Left colon (tissue), 2 donors: ENCODE data around the gene SMAP2. TPM values are rescaled to one million over a fixed set of nuclear protein-coding genes. Genes with fewer than 3 reads are reported as not detected.

Experiments
- ATAC-seq: fragments of 200-7000 bp; cut with Tn5 transposase; one replicate; pipeline ENCODE4 v1.9.1; 2020; ENCODE audit warnings: mild to moderate bottlenecking, moderate library complexity
- DNase-seq, 2 donors: peaks; one replicate each; pipeline ENCODE4 v3.0.0-alpha.2; 2020
- intact Hi-C, 2 donors: fragments of 100-400 bp; cut with DNase I in 1 of 2; cut with micrococcal nuclease in 1 of 2; formaldehyde crosslinking; loops; one replicate each; pipeline versions ENCODE4 v1.11.2 to v1.14.0; 2022; cut with DNase I, micrococcal nuclease
- total RNA-seq, 2 donors: library from RNA; stranded (reverse); fragmentation: NEBNext Ultra II Directional; extraction: Animal tissue kit (Norgen Biotek cat#: 25700); gene quantifications; one replicate each; pipeline ENCODE4 v1.2.1, GENCODE V29; 2021
- donor health status: DM: no; HTN: no; CAD: no.
- donor health status: DM: yes; HTN: yes; CAD: no.

The SMAP2 gene
- total RNA-seq, 2 donors from 2014 or later = 23.9 to 27.2 TPM

DNA sequence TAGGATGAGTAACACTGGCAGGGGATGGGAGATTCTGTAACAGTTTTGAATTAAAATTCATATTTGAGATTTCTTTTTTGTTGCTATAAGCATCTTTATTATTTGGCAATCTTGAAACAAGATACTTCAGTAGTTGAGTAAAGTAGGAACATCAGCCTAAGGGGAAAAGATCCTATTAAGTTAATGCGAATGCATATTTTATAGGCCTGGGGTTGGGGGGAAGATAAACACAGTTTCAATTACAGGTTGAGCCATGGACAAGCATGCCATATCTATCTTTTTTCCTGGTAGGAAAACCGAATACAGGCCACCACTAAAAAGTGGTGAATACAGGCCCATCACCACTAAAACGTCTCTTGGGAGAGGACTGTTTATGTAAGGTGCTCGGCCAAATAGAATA, 32.3 kb downstream of the SMAP2 start:
- DNase-seq = no peak
- intact Hi-C loops = loop anchor here in 1 of 2 donors (10.0 kb wide), 2 partner anchors 61 to 261 kb away; no protein-coding TSS in a partner anchor
- ATAC-seq = no peak

GRCh38 chr1:40407453-40407852, 33.9 kb downstream of the SMAP2 start:
- DNase-seq = no peak
- ATAC-seq = no peak
- intact Hi-C loops = loop anchor here in 1 of 2 donors (10.0 kb wide), 2 partner anchors 63 to 263 kb away; no protein-coding TSS in a partner anchor

DNA sequence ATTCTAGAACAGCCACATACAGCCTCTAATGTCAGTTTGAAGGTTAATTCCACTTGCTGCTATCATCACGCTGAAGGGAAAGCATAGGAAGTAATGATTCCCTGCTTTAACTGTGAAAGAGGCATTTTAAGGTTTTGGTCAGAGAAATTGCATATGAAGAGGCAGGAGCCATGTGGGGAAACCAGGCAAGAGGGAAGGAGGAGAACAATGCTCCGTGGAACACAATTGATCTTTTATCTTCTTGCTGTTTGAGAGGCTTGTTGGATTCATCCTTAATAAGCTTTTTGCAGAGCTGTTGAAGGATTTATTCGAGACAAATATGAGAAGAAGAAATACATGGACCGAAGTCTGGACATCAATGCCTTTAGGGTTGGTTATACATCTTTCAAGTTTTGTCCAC, 35.9 kb downstream of the SMAP2 start:
- ATAC-seq = no peak
- intact Hi-C loops = loop anchor here in 1 of 2 donors (10.0 kb wide), 2 partner anchors 65 to 265 kb away; no protein-coding TSS in a partner anchor
- DNase-seq = no peak

DNA sequence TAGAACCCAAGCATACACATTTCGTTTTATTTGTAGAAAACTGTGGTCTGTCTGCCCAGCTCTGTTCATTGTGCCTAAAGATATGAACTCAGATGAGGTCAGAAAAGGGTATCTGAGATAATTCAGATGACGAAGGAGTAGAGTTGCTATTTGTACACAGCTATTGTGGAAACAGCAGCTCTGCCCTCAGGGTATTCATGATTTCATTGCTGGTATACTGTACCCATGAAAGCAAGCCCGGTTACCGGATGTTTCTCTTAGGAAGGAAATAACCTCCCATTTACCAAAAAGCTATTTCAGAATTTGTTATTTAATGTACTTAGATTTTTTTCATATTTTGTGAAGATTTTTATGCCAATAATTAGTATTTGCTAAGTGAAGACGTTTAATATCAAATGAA, 37.8 kb downstream of the SMAP2 start:
- intact Hi-C loops = no loop called here
- DNase-seq (no peak), ATAC-seq (no peak)

- no peak for ATAC-seq
- intact Hi-C loops = no loop called here
- DNase-seq = no peak
These were observed 38.3 kb downstream of the SMAP2 start for GRCh38 chr1:40411843-40412242.

DNA sequence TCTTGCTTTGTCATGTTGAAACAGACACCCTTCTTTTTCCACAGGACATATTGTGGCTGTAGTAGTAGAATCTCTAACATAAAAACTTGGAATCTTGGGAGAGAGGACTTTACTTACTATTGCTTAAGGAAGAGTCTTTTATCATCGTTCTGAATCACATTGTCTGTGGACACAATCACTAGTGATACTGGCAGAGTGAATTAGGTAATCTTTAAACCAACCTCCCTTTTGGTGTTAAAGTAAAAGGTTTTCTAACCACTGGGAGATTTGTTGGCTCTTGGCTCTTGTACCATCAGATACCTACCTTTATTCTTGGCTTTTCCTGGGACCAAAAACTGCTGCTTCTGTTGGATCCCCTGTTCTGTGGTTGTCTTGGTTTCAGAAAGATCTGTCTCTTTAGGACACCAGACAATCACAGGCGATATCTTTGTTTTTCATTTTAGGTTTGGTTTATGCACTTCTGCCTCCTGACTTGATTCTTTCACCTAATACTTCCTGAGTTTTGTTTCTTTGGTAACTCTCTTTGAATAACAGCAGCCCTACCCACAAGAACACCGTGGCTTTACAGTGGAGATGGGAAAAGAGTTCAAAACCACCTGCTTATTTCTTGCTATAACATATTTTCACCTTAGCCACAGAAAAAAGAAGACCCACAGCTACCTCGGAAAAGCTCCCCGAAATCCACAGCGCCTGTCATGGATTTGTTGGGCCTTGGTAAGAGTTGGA, 40.2 kb downstream of the SMAP2 start:
- ATAC-seq (no peak), DNase-seq (no peak)
- intact Hi-C loops = no loop called here

- intact Hi-C loops = no loop called here
- ATAC-seq (no peak), DNase-seq (no peak)
These were observed 40.8 kb downstream of the SMAP2 start for GRCh38 chr1:40414331-40414730.

DNA sequence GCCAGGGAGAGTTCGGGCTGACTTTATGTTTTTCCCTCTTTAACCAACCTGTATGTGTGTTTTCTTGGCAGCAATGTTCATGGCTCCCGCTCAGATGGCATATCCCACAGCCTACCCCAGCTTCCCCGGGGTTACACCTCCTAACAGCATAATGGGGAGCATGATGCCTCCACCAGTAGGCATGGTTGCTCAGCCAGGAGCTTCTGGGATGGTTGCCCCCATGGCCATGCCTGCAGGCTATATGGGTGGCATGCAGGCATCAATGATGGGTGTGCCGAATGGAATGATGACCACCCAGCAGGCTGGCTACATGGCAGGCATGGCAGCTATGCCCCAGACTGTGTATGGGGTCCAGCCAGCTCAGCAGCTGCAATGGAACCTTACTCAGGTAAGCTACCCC, 43.2 kb downstream of the SMAP2 start:
- DNase-seq (no peak), ATAC-seq (no peak)

GRCh38 chr1:40421431-40422384, 48.2 kb downstream of the SMAP2 start:
- ATAC-seq (no peak), DNase-seq (no peak)
- intact Hi-C loops = no loop called here

More for the DNA sequence above, 43.2 kb downstream of the SMAP2 start:
- intact Hi-C loops = no loop called here

- ATAC-seq (no peak), DNase-seq (no peak)
- intact Hi-C loops = no loop called here
These were observed 49.2 kb downstream of the SMAP2 start for GRCh38 chr1:40422630-40423263.

- intact Hi-C loops = no loop called here
- DNase-seq (no peak), ATAC-seq (no peak)
These were observed 49.7 kb downstream of the SMAP2 start for GRCh38 chr1:40423264-40423642.

DNA sequence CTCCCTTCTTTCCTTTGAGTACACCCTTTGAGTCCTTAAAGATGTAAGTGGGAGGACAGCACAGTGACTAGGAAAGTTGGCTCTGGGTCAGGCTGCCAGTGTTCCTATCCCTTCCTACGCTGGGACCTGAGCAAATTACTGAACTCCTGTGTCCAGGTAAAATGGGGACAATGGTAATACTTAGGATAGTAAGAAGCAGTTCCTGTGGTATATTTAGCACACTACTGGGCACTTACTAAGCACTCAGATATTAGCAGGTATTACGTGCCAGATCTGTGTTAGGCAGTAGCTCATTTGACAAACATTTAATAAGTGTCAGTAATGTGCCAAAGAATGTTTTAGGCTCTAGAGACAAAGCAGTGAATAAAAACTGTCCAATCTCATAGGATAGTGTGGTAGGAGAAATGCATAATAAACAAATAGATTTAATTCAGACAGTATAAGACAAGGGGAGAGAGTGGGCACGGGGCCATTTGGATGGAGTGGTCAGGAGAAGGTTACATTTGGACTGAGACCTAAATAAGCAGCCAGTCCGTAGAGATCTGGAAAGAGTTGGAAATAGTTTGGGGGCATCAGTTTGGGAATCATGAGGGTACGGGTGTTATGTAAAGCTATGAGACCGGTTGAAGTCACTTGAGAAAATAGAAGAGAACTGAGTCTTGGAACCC, 50.6 kb downstream of the SMAP2 start:
- intact Hi-C loops = no loop called here
- no peak for DNase-seq
- no peak for ATAC-seq

- DNase-seq (no peak), ATAC-seq (no peak)
- intact Hi-C loops = no loop called here
These were observed 51.7 kb downstream of the SMAP2 start for GRCh38 chr1:40425198-40425597.

GRCh38 chr1:40431385-40431784, 57.9 kb downstream of the SMAP2 start:
- no peak for DNase-seq
- ATAC-seq = no peak
- intact Hi-C loops = no loop called here

DNA sequence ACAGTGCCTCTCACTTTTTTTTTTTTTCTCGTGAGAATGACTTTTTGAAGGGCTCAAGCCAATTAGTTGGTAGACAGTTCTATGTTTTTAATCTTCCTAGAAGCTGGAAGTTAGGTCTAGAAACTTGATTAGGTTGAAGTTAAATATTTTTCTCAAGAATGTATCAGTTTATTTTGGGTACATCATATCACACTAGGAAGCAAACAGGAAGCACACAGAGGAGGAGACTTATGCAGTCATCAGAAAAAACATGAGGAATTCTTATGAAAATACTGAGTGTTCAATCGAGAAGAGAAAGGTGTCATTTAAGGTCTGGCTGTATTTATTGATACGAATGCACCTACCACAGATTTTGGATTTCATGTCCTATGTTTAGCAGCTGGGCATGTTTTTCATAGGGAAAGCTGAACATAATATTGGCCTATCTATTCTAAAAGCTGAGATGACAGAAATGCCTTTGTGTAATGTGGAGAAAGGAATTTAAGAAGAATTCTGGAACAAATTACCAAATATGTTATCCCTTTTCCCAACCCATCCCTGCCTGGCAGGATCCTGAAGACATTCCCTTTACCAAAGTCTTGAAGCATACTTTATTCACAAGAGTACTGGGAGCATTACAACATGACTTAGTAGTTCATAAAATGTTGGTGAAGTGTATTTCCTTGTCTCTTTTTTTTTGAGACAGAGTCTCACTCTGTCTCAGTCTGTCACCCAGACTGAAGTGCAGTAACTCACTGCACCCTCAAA, 59.3 kb downstream of the SMAP2 start:
- ATAC-seq = no peak

GRCh38 chr1:40435471-40435870, 61.9 kb downstream of the SMAP2 start:
- ATAC-seq = no peak
- DNase-seq = no peak
- intact Hi-C loops = no loop called here

More for the DNA sequence above, 59.3 kb downstream of the SMAP2 start:
- DNase-seq = no peak
- intact Hi-C loops = no loop called here

DNA sequence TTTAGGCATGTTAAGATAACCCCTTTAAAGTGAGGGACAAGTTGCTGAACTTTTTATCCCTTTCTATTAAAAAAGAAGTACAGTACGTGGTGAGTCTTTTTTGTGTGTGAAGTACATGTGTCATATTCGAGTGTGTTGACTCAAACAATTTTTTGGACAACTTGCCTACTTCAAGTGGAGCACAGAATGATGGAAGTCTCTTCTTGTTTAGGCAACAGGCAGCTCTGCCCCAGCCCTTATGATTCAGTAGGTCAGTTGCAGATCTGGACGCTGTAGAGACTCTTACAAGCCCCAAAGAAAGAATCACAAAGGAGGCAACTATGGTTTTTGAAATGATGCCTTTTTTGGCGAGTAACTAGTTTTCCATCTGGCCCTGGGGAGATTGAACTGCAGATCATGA, 62.3 kb downstream of the SMAP2 start:
- intact Hi-C loops = no loop called here
- DNase-seq = no peak
- ATAC-seq = no peak

DNA sequence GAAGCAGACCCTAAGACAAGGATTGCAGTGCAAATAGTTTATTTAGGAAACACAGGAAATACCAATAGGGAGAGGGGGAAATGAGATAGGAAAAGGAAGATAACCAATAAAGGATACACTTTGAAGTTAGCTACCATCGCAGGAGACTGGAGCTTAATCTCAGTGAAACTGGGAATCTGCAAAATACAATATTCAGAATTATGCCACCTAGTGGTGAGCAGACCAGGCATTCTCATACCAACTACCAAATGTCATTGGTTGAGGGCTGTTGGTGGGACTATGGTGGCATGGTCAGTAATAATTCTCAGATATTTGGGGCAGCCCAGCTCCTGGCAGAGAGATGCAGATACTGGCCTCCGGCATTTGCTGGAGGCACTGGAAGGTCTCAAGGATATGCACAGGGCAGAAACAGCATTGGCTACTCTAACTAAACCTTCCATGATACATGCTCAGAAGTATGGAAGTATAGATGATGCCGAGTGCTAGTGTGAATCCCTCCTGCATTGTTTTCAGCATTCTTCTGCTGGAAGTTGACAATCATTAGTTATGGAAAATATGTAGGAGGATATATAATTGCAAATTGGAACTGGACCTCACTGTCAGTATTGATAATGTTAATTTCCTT, 65.0 kb downstream of the SMAP2 start:
- intact Hi-C loops = no loop called here
- ATAC-seq (no peak), DNase-seq (no peak)
